GM19467 (cell line): ENCODE data around the gene SEBOX.

Experiments
- ATAC-seq: cut with Tn5 transposase; IDR thresholded peaks from one replicate; pipeline ENCODE4 v1.9.1; 2021; ENCODE audit warnings: mild to moderate bottlenecking, moderate library complexity; ENCODE audit not compliant: unreplicated experiment

Gene SEBOX

GRCh38 chr17:28364665-28365363, at the start of gene SEBOX:
SEBOX (minus strand) TSS chr17:28365199; CDS start chr17:28365151, 48 bp downstream.
- ATAC-seq, result no peak

- no peak for ATAC-seq
These were observed 48.8 kb upstream of the SEBOX start for GRCh38 chr17:28413804-28414203.

GRCh38 chr17:28412099-28412498, 47.1 kb upstream of the SEBOX start:
- ATAC-seq, result no peak

GRCh38 chr17:28407974-28408306, 42.9 kb upstream of the SEBOX start:
- ATAC-seq, result no peak

- no peak for ATAC-seq
These were observed 42.4 kb upstream of the SEBOX start for GRCh38 chr17:28407130-28407973.

GRCh38 chr17:28406473-28406814, 41.4 kb upstream of the SEBOX start:
- ATAC-seq, result no peak

- no peak for ATAC-seq
These were observed 40.9 kb upstream of the SEBOX start, which contains the start of gene SLC46A1 for GRCh38 chr17:28405632-28406472. SLC46A1 (minus strand) TSS chr17:28406212; CDS start chr17:28406114, 98 bp downstream.

- no peak for ATAC-seq
These were observed 40.0 kb upstream of the SEBOX start for GRCh38 chr17:28404812-28405570.

GRCh38 chr17:28404461-28404811, 39.4 kb upstream of the SEBOX start:
- no peak for ATAC-seq

GRCh38 chr17:28404007-28404406, 39.0 kb upstream of the SEBOX start:
- ATAC-seq, result no peak

GRCh38 chr17:28402844-28403243, 37.8 kb upstream of the SEBOX start:
- ATAC-seq, result no peak

- ATAC-seq, result no peak
These were observed 37.2 kb upstream of the SEBOX start for GRCh38 chr17:28402224-28402630.

- ATAC-seq, result no peak
These were observed 34.8 kb upstream of the SEBOX start for GRCh38 chr17:28399808-28400207.

- ATAC-seq, result no peak
These were observed 33.4 kb upstream of the SEBOX start for GRCh38 chr17:28398280-28398981.

GRCh38 chr17:28397687-28398279, 32.8 kb upstream of the SEBOX start:
- ATAC-seq, result no peak

GRCh38 chr17:28397275-28397674, 32.3 kb upstream of the SEBOX start:
- no peak for ATAC-seq

- no peak for ATAC-seq
These were observed 31.7 kb upstream of the SEBOX start for GRCh38 chr17:28396635-28397239.

- no peak for ATAC-seq
These were observed 31.0 kb upstream of the SEBOX start for GRCh38 chr17:28395968-28396367.

- ATAC-seq, result no peak
These were observed 30.4 kb upstream of the SEBOX start for GRCh38 chr17:28395426-28395825.
